ENCODE results near the gene CYP3A5.

DNA sequence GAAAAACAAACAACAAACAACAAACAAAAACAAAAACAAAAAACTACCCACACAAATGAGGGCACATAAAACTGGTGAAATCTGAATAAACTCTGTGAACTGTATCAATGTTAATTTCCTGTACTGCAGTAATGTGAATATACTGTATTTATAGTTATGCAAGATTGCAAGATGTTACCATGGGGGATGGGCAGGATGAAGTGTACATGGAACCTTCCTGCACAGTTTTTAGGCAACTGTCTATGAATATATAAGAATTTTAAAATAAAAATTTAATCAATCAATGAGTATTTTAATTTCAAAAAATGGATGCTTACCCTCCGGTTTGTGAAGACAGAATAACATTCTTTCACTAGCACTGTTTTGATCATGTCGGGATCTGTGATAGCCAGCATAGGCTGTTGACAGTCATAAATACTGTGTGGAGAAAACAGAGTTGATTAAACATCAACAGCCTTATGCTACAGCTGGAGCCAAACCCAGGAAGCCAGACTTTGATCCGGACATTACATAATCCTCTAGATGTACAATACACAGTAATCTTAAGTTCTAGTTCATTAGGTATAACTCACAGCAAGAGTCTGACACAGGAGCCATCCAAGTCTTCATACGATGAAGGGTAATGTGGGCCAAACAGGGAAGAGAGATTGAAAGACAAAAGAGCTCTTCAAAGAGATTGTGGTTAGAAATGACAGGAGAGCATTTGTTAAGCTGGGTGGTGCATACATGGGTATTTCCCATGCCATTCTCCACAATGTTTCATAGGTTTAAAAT is 40.4 kb upstream of the CYP3A5 start:
- no peak for TF ChIP-seq EP300 (IDR thresholded peaks at IDR 0.05; ENCODE audit: borderline replicate concordance)
- TF ChIP-seq, protein P1, sequence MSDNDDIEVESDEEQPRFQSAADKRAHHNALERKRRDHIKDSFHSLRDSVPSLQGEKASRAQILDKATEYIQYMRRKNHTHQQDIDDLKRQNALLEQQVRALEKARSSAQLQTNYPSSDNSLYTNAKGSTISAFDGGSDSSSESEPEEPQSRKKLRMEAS (IDR thresholded peaks at IDR 0.05), result no peak
- TF ChIP-seq TAF1 (IDR thresholded peaks at IDR 0.05; ENCODE audit: low read depth), result no peak
- no peak for TF ChIP-seq CEBPB (IDR thresholded peaks at IDR 0.05)
- no peak for TF ChIP-seq YY1 (IDR thresholded peaks at IDR 0.05; ENCODE audit: low read depth)
- no peak for TF ChIP-seq TCF12 (IDR thresholded peaks at IDR 0.05; ENCODE audit: low read depth)
- no peak for TF ChIP-seq RAD21 (IDR thresholded peaks at IDR 0.05; ENCODE audit: low read depth)
- TF ChIP-seq NFIC (IDR thresholded peaks at IDR 0.05), result no peak

Data from Ishikawa (cell line).